GM18502 (cell line): Measurements from ENCODE around the gene RPS15.

Source experiments
- ATAC-seq: cut with Tn5 transposase; IDR thresholded peaks from one replicate; pipeline ENCODE4 v1.9.1; 2021; ENCODE audit warnings: mild to moderate bottlenecking; ENCODE audit not compliant: unreplicated experiment, poor library complexity

The RPS15 gene

GRCh38 chr19:1449467-1450442 lies 11.6 kb downstream of the RPS15 start, which contains the start of gene APC2:
TSS of gene APC2 (plus strand) at chr19:1450121. CDS start at chr19:1453002, 2,881 bp downstream.
- ATAC-seq, result no peak

GRCh38 chr19:1450735-1451731 lies 12.8 kb downstream of the RPS15 start:
- no peak for ATAC-seq

- no peak for ATAC-seq
Measured at GRCh38 chr19:1451916-1452801, 14.0 kb downstream of the RPS15 start.

DNA sequence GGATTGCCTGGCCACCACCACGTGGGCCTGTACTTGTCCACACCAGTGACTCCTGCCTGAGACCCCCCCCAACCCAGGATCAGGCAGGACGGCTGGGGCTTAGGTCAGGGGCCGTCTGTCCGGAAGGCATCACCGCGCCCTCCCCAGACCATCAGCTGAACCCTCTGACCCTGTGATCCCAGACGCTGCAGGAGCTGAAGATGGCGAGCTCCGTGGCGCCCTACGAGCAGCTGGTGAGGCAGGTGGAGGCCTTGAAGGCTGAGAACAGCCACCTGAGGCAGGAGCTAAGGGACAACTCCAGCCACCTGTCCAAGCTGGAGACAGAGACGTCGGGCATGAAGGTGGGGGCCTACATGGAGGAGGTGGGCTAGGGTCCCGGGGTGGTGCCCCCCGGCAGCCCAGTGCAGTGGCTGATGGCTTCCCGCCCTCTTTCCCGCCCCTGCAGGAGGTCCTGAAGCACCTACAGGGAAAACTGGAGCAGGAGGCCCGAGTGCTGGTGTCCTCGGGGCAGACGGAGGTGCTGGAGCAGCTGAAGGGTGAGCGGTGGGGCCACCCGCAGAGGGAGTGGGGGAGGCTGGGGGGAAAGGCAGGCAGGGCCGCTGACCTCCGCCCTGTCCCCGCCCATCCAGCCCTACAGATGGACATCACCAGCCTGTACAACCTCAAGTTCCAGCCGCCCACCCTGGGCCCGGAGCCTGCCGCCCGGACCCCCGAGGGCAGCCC lies 14.8 kb downstream of the RPS15 start:
- no peak for ATAC-seq

DNA sequence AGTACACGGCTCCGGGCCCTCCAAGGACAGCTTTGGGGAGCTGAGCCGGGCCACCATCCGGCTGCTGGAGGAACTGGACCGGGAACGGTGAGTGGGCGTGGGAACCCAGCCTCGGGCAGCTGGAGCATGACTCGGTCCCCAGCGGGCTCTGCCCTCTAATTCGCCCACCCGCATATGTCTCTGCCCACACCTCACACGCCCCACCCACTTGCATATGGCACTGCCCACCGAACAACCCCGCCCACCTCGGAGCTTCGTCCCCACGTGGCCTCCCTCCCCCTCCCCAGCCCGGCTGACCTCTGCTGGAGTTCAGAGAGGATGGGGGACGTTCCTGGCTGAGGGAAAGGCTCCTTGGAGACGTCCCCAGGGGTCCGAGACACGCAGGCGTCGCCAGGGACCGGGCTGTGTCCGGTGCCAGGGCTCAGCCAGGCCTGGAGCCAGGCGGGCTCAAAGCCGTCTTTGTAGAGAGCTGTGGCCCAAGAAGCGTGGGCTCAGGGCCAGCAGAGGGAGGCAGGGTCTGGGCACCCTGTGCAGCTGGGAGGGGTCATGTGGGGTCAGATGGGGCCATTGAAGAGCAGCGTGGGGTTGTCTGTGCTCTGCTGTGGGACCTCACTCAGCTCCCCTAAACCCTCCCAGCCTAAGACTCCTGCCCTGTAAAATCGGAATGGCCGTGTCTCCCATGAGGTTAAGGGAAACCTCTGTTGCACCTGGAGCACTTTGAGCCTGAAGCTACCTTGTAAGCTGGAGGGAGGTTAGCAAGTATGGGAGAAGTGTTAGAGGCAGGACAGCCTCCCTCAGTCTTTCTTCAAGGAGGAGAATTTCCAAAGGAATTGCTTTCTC lies 15.5 kb downstream of the RPS15 start:
- ATAC-seq, result no peak

GRCh38 chr19:1455002-1455335 lies 16.8 kb downstream of the RPS15 start:
- no peak for ATAC-seq

GRCh38 chr19:1455336-1456120 lies 17.3 kb downstream of the RPS15 start:
- ATAC-seq, result no peak

DNA sequence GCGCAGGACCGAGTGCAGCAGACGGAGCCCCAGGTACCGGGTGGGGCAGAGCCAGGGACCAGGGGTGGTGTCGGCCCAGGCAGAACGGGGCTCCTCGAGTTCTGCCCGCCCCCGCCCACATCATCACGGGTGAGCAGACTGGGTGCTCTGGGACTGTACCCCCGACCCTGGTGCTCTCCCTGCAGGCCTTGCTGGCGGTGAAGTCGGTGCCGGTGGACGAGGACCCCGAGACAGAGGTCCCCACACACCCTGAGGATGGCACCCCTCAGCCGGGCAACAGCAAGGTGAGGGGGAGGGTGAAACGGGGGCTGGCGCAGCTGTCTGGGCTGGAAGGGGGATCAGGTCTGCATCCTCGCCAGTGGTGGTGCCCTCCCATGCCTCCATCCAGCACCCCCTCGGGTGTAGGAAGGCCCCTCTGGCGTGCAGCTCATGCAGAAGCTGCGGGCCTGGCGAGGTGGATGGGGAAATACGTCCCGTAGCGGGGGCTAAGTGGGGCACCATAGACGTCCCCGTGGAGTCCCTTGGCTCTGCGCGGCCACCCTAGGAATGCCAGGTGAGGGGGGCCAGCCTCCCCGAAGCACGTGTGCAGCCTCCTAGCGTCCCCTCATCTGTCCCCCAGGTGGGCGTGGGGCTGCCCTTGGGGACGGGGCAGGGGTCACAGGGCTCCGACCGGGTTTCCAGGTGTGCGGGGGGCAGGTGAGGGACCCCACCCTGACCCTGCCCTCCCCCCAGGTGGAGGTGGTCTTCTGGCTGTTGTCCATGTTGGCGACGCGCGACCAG lies 18.1 kb downstream of the RPS15 start:
- no peak for ATAC-seq

- ATAC-seq, result no peak
Measured at GRCh38 chr19:1457031-1457739, 19.0 kb downstream of the RPS15 start.

- ATAC-seq, result no peak
Measured at GRCh38 chr19:1457892-1458291, 19.7 kb downstream of the RPS15 start.

DNA sequence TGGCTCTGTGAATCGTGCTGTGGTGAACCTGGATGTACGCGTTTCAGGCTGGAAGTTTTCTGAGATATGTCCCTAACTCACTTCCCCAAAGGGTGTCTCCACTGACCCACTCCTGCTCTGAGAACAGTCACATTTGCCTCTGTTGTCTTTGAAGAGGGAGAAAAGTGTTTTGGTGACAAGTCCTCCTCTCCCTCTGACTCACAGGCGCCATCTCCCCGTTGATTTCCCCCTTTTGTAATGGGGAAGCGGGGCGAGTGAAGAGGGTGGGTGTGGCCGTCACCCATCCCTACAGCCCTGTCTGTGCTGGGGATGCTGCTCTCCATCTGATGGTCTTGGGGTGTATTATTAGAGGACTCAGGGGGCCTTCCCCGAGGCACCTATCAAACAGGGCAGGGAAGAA lies 21.3 kb downstream of the RPS15 start:
- no peak for ATAC-seq

DNA sequence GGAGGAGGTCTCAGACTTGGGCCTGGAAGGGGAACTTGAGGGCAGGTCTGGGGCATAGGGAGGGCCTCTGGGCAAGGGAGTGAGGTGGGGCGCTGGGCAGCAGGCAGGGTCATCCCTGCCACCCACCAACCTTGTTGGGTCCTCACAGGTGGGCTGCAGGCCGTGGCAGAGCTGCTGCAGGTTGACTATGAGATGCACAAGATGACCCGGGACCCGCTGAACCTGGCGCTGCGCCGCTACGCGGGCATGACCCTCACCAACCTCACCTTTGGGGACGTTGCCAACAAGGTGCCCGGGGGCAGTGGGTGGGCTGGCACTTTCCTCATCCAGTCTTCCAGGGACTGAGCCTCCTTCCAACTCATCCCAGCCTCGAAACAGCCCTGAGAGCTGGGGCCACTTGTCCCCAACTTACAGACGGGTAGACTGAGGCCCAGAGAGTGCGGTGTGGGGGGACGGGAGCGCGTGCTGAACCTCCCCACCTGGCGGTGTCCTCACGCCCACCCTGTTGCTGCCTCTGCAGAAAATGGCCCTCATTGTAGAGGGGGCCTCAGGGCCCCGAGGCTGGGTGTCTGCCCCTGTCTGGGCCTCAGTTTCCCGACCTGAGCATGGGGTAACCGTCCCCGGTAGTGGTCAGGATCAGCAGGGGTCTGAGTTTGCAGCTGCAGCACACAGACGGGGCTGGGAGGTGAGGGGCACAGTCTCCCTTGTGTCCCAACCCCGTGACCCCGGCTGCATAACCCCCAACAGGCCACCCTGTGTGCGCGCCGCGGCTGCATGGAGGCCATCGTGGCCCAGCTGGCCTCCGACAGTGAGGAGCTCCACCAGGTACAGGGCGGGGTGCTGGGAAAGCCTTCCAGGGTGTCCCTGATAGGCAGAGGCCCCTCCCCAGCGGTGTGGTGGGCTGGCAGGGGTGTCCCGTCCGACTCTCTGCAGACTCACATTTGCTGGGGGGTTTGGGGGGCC lies 22.1 kb downstream of the RPS15 start:
- ATAC-seq, result no peak

DNA sequence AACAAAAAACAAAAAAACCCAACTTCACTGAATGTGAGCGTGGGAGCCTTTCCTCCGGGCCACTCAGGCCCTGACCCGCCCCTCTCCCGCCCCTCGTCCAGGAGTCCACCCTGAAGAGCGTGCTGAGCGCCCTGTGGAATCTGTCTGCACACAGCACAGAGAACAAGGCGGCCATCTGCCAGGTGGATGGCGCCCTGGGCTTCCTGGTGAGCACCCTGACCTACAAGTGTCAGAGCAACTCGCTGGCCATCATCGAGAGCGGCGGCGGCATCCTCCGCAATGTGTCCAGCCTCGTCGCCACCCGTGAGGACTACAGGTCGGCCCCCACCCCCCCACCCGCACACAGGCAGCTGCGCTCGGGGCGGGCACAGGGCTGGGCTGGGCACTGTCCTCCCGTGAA lies 23.7 kb downstream of the RPS15 start:
- ATAC-seq, result no peak

DNA sequence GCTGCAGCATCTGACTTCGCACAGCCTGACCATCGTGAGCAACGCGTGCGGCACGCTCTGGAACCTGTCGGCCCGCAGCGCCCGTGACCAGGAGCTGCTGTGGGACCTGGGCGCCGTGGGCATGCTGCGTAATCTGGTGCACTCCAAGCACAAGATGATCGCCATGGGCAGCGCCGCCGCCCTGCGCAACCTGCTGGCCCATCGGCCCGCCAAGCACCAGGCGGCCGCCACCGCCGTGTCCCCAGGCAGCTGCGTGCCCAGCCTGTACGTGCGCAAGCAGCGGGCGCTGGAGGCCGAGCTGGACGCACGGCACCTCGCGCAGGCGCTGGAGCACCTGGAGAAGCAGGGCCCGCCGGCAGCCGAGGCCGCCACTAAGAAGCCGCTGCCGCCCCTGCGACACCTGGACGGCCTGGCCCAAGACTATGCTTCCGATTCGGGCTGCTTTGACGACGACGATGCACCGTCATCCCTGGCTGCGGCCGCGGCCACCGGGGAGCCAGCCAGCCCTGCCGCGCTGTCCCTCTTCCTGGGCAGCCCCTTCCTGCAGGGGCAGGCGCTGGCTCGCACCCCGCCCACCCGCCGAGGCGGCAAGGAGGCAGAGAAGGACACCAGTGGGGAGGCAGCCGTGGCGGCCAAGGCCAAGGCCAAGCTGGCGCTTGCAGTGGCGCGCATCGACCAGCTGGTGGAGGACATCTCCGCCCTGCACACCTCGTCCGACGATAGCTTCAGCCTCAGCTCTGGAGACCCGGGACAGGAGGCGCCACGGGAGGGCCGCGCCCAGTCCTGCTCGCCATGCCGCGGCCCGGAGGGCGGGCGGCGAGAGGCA lies 27.2 kb downstream of the RPS15 start:
- ATAC-seq, result no peak
